Tibial artery (tissue), 4 donors: Measurements from ENCODE around the gene NOP14.

Experiments used
- DNase-seq, 2 donors: peaks; one replicate each; pipeline ENCODE4 v3.0.0-alpha.2; 2019
- H3K27ac ChIP-seq, 2 donors: fragments of 200-600 bp; sonication (generic) in 1 of 2; 1 replicate in 1 of 2; 2 replicates in 1 of 2; pipeline ENCODE4 v1.5.1; 2018 to 2019; ENCODE audit warnings: mild to moderate bottlenecking in 1 of 2
- H3K27me3 ChIP-seq, 2 donors: fragments of 200-600 bp; sonication (generic) in 1 of 2; one replicate each; pipeline versions ENCODE4 v1.5.1 to v1.6.0; 2016 to 2019
- H3K36me3 ChIP-seq, 3 donors: fragments of 200-600 bp; sonication (generic) in 2 of 3; one replicate each; pipeline ENCODE4 v1.5.1; 2016 to 2019; ENCODE audit warnings: mild to moderate bottlenecking in 2 of 3
- H3K4me1 ChIP-seq, 4 donors: fragments of 200-600 bp; sonication (generic) in 2 of 4; 1 replicate in 3 of 4; 2 replicates in 1 of 4; pipeline ENCODE4 v1.5.1; 2016 to 2019
- H3K4me3 ChIP-seq, 2 donors: fragments of 200-600 bp; sonication (generic) in 1 of 2; 1 replicate in 1 of 2; 2 replicates in 1 of 2; pipeline ENCODE4 v1.5.1; 2018 to 2019; ENCODE audit warnings: mild to moderate bottlenecking in 2 of 2
- H3K9me3 ChIP-seq, 3 donors: fragments of 200-600 bp; sonication (generic) in 1 of 3; one replicate each; pipeline ENCODE4 v1.5.1; 2016 to 2019
- CTCF ChIP-seq, 2 experiments: fragments of 200-600 bp in 1 of 2; fragments of 450-650 bp in 1 of 2; IDR thresholded peaks; one replicate each; pipeline ENCODE4 v1.5.1; 2017 to 2019; ENCODE audit warnings: antibody characterized with exemption in 2 of 2, mild to moderate bottlenecking in 1 of 2, moderate library complexity in 1 of 2
- intact Hi-C: fragments of 100-400 bp; cut with DNase I; formaldehyde crosslinking; loops from one replicate; pipeline ENCODE4 v1.15.0; 2023; ENCODE audit warnings: low total_unique reads

Gene NOP14

GRCh38 chr4:2963175-2963965 lies at the start of gene NOP14, which contains the start of gene GRK4:
Gene NOP14 (minus strand): TSS chr4:2963406. CDS start chr4:2963319, 87 bp downstream.
Gene GRK4 (plus strand): TSS chr4:2963571. CDS start chr4:2964071, 500 bp downstream.
- no peaks in the 10 kb centered on the region for H3K27me3 ChIP-seq
- H3K9me3 ChIP-seq: no peaks in the 10 kb centered on the region
- peaks cover 3 to 35% (median 20%) of the 10 kb centered on the region in 4 donors for H3K4me1 ChIP-seq
- peak within 1 kb of the TSS; percentile 80 to 88 for H3K27ac ChIP-seq
- peak in 1 of 2 experiments; percentile 28 for TF ChIP-seq CTCF (IDR thresholded peaks at IDR 0.05)
- peak; percentile 96 to 99 for DNase-seq
- H3K36me3 ChIP-seq: no peaks in the 10 kb centered on the region
- intact Hi-C loops: loop anchor here (5.0 kb wide), 1 partner anchor 201 kb away; no protein-coding TSS in a partner anchor
- peak within 1 kb of the TSS; percentile 80 to 82 for H3K4me3 ChIP-seq

DNA sequence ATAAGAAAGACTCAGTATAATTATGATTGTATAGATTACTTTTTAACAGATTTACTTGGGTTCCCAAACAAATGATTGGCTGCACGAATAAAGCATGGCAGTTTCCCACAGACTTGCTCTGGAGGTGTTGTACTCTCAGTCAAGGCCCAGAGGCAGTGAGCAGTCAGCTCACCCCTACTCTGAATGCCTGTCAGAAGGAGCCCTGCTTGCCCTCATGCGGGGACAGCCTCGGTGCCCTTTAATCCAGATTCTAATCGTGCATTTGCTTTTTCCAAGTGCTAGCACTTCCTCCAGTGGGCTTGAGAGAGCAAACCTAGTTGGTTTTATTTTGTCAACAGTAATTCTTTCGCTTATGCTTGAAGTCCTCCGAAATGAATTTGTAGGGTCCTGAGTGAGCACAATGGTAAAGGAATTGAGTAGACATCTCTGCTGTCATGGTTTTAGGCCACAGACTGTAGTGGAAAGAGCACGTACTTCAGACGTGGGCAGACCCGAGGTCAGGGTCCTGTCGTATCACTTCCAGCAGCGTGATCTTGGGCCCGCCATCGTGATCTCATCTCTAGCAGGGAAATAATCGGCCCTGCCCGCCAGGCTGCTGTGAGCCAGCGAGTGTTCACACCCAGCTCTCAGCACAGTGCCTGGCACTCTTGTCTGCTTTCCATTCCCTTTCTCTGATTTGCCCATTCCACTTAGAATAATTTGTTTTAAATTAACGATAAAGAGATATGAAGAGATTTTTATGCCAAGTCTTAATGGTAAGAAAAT lies 48.4 kb upstream of the NOP14 start:
- H3K27ac ChIP-seq: no peak overlapping the region
- intact Hi-C loops: no loop called here
- H3K9me3 ChIP-seq: no peaks in the 10 kb centered on the region
- peaks cover 0 to 12% (median 0%) of the 10 kb centered on the region in 4 donors for H3K4me1 ChIP-seq
- no peak overlapping the region for H3K4me3 ChIP-seq
- TF ChIP-seq CTCF (IDR thresholded peaks at IDR 0.05): no peak
- H3K36me3 ChIP-seq: no peaks in the 10 kb centered on the region
- no peaks in the 10 kb centered on the region for H3K27me3 ChIP-seq
- DNase-seq: no peak

DNA sequence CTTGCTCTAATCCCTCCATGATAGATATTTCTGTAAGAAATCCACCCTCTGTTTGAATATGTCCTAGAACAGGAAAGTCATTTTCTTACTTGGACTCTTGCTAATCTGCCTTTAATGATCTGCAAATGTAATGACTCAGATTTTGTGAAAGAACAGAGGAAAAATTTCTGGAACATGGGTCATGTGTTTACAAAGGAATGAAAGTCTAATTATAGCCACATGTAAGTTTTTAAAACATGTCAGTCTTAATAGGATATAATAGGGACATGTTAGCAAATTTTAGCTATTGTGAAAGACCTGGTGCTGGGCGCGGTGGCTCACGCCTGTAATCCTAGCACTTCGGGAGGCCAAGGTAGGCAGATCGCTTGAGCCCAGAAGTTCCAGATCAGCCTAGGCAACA lies 47.8 kb upstream of the NOP14 start:
- Histone ChIP-seq H3K4me3 (no peak overlapping the region), H3K9me3 (no peaks in the 10 kb centered on the region), H3K27ac (no peak overlapping the region), H3K27me3 (no peaks in the 10 kb centered on the region), H3K36me3 (no peaks in the 10 kb centered on the region), H3K4me1 (peaks cover 0 to 12% (median 0%) of the 10 kb centered on the region in 4 donors)
- peak in 1 of 2 donors; percentile 41 for DNase-seq
- intact Hi-C loops: no loop called here
- no peak for TF ChIP-seq CTCF (IDR thresholded peaks at IDR 0.05)

GRCh38 chr4:3010577-3010976 lies 47.4 kb upstream of the NOP14 start:
- H3K36me3 ChIP-seq: no peaks in the 10 kb centered on the region
- no peaks in the 10 kb centered on the region for H3K9me3 ChIP-seq
- H3K27me3 ChIP-seq: no peaks in the 10 kb centered on the region
- no peak for DNase-seq
- no peak overlapping the region for H3K27ac ChIP-seq
- TF ChIP-seq CTCF (IDR thresholded peaks at IDR 0.05): no peak
- H3K4me1 ChIP-seq: peaks cover 0 to 12% (median 0%) of the 10 kb centered on the region in 4 donors
- no peak overlapping the region for H3K4me3 ChIP-seq
- intact Hi-C loops: no loop called here

DNA sequence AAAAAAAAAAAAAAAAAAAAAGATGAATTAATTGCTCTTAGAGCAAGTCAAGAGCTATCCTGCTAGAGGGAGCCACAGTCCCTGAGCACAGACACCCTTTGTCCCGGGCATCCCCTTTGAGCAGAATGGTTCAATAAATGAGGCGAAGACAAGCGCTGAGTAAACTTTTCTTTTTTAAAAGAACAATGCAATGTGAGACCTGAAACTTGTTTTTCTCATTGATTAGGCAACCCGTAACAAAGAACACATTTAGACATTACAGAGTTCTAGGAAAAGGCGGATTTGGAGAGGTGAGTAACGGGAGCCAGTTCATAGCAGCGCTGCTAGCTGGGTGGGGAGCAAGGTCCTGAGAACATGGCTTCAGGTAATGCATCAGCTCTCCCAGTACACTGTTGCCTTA lies 46.2 kb upstream of the NOP14 start:
- no peak for DNase-seq
- Histone ChIP-seq H3K9me3 (no peaks in the 10 kb centered on the region), H3K27ac (no peak overlapping the region), H3K36me3 (no peaks in the 10 kb centered on the region), H3K4me3 (no peak overlapping the region), H3K27me3 (no peaks in the 10 kb centered on the region), H3K4me1 (peaks cover 0 to 12% (median 0%) of the 10 kb centered on the region in 4 donors)
- TF ChIP-seq CTCF (IDR thresholded peaks at IDR 0.05): no peak
- intact Hi-C loops: no loop called here
